NCI-H526 (cell line): Measurements from ENCODE around the gene PANK1.

ENCODE experiments used
- DNase-seq, 2 experiments: peaks; one replicate each; lab custom pipeline; 2025; lab: John Stamatoyannopoulos, UW

The PANK1 gene

GRCh38 chr10:89644967-89645741, at the start of gene PANK1:
Gene PANK1, minus strand, starts transcription at chr10:89645242. Its CDS starts 351 bp downstream, at chr10:89644891.
- DNase-seq, result peak; percentile 49 to 79

DNA sequence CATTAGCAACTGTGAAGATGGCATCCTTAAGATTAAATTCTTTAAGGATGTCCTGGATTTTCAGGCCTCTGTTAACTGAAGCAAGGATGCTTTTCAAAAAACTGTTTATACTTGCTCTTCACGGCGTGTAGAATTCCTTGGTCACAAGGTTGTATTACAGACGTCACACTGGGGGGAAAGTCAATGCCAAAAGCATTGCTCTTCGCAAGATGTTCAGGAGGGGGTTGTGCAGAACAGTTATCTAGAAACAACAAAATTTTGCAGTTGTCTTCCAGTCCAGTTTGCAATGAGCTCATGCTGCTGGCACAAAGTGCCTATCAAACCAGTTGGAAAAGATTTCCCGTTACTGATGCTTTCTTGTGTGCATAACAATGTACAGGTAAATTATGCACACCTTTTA, 48.1 kb upstream of the PANK1 start:
- DNase-seq, result no peak

- DNase-seq, result no peak
These were observed 47.4 kb upstream of the PANK1 start for GRCh38 chr10:89692416-89692815.

DNA sequence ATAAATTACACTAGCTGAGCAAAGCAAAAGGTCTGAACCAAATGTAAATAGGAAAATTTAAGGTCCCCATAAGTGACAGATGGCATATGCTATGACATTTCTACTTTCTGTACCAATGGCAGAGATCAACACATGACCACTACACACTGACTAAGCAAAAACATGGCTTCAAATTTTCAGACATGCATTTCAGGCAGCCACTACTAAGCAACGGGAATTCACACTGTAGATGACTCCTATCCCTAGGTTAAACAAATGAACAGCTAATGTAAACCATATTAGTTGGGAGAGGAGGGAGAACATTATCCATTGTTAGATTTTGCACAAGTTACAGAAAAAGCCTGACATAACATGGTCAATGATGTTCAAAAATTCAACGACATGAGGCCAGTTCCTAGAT, 45.0 kb upstream of the PANK1 start:
- DNase-seq, result no peak

- no peak for DNase-seq
These were observed 40.9 kb upstream of the PANK1 start for GRCh38 chr10:89685936-89686335.

- no peak for DNase-seq
These were observed 39.6 kb upstream of the PANK1 start for GRCh38 chr10:89684604-89685003.

GRCh38 chr10:89683883-89684282, 38.8 kb upstream of the PANK1 start:
- DNase-seq, result peak in 1 of 2 experiments; percentile 0

DNA sequence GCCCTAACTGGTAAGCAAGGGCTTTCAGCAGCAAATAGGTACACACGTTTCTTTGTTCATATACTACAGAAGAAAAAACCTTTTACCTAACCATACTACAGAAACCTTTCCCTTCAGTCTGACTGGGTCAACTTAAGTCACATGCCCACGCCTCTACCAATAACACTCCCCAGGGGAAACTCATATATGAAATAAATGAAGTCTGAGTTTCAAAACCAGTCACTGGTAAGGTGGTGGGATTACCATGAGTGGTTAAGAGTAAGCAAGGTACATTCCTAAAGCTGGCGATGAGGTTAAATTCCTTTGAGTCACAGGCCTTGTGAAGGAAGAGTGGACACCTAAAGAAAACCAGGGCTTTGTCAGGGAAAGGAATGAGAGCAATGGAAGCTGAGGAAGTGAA, 34.9 kb upstream of the PANK1 start:
- DNase-seq, result no peak

DNA sequence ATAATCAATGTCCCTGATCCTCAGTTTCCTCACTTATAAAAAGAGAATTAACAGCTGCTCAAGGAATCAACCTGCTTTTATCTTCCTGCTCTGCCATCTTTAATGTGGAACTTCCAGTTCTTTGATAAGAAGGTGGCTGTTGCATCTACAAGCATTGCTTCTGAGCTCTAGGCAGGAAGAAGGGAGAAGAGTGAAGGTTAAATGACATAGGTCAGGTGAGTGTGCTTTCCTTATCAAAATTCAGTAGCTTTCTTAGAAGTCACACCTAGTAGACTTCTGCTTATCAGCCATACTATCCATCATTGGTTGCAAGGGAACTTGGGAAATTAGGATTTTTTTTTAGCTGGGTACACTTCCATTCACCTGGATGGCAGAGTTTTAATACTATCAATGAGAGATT, 32.3 kb upstream of the PANK1 start:
- DNase-seq, result no peak

DNA sequence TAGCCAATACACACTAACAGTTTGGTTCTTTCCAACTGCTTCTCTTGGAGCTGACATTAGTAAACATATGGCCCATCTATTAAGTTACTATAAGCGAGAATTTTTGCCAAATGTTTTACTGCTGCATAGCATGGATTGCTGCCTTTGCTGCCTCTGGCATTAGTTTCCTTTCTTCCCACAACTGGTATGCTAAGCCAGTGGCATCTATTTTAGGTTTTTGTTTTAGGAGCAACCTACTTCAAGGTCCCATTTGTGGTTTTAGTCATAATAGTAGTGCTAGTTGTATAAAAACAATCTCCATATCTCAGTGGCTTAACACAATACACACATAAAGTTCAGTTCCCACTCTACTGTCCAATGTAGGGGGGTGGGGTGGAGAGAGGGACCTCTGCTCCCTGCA, 25.9 kb upstream of the PANK1 start:
- DNase-seq, result no peak

- no peak for DNase-seq
These were observed 24.9 kb upstream of the PANK1 start for GRCh38 chr10:89669985-89670384.

DNA sequence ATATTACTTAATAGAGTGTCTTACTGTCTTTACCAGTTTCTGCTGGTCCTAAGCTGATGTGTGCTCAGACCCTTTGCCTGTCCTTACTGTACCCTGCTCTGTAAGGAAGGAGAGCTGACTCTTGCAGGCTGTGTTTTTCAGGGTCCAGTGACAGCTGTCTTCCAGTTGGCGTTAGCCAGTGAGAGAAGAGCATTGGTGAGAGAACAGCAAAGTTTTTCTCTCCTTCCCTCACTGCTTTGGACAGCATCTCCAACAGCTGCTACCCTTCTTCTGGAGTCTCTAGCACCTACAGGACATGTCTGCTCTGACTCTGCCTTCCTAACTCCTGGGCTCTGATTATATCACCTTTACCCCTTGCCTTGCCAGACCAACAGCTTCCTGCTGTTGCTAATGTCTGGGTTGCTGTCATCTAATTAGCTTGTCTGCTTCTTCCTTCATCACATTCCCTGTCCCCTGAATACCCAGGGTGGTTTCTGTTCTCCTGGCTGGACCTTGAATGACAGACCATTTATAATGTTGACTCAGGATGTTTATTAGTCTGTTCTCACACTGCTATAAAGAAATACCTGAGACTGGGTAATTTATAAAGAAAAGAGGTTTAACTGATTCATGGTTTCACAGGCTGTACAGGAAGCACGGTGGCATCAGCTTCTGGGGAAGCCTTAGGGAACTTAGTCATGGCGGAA, 23.5 kb upstream of the PANK1 start:
- DNase-seq, result no peak

- no peak for DNase-seq
These were observed 21.1 kb upstream of the PANK1 start for GRCh38 chr10:89666138-89666537.

GRCh38 chr10:89665302-89665701, 20.3 kb upstream of the PANK1 start:
- DNase-seq, result no peak

- DNase-seq, result no peak
These were observed 19.2 kb upstream of the PANK1 start for GRCh38 chr10:89664203-89664602.

GRCh38 chr10:89663144-89663543, 18.1 kb upstream of the PANK1 start:
- no peak for DNase-seq

GRCh38 chr10:89662596-89662995, 17.6 kb upstream of the PANK1 start:
- no peak for DNase-seq

DNA sequence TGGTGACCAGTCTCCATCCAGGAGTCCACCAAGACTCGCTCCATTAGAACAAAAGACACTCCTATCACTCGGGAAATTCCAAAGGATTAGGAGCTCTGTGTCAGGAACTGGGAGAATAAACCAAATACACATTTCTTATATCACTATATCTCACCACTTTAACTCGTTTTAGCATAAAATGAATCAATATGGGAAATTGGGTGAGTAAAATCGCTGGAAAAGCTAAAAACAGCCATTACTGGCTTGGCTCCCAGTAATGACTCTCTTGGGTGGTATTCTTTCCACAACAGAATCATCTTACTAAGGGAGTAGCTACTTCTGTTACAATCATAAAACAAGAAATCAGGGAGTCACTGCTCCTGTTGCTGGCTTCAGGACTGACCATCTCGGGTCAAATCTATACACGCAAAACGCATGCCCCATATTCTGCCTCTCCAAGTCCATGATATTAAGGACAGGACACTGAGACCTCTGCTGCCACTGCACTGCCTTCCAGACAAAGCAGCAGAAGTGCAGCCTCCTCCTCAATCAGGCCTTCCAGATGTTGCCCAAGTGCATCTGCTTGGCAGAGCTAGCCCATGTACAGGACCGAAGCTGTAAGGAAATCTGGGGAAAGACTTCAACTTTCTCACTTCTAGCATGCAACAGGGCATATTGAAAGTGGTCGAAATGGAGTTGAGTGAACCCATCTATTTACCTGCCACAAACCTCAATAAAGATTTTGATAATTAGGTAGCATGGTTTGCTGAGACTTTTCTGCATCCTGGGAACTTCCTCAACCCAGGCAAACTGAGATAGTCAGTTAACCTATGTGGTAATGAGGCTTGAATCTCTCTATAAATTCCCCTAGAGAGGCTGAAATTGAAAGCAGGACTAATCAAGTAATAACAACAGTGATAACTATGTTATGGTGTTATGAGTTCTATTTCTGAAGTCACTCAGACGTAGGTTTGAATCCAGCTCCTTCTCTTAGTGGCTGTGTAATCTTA, 14.4 kb upstream of the PANK1 start:
- no peak for DNase-seq

GRCh38 chr10:89657302-89657701, 12.3 kb upstream of the PANK1 start:
- no peak for DNase-seq

GRCh38 chr10:89655722-89656121, 10.7 kb upstream of the PANK1 start:
- DNase-seq, result peak in 1 of 2 experiments; percentile 6

- no peak for DNase-seq
These were observed 8.4 kb upstream of the PANK1 start for GRCh38 chr10:89653410-89653869.

DNA sequence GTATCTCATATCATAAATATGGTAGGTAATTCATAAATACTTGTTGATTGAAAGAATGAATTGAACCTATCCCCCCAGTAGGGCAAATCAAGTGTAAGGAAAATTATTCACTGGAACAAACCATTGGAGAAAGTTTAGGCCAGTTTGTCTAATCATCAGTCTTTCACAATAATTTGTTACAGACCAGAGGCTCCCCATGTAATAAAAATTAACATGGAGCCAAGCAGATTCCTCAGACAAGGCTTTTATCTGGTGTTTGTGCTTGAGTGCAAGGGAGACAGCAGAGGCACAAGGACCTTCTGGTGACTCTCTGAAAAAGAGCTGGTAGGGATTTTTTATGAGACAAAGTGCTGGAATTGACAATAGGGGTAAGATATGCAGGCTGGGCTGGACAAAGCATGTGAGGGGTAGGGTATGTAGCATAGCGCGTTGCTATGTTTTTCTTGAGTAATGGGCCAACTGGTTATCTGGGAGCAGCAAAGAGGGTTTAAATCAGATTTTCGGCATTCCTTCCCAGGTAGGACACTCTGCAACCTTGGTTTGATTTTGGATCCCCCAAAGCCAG, 7.8 kb upstream of the PANK1 start:
- DNase-seq, result no peak
